GM19452 (cell line): Measurements from ENCODE around the gene PTPRH.

Source experiments
- ATAC-seq: cut with Tn5 transposase; IDR thresholded peaks from one replicate; pipeline ENCODE4 v1.9.1; 2021; ENCODE audit not compliant: unreplicated experiment

The PTPRH gene

GRCh38 chr19:55246462-55247451 lies 37.5 kb upstream of the PTPRH start:
- ATAC-seq, result no peak

- no peak for ATAC-seq
Measured at GRCh38 chr19:55245236-55245904, 36.1 kb upstream of the PTPRH start.

DNA sequence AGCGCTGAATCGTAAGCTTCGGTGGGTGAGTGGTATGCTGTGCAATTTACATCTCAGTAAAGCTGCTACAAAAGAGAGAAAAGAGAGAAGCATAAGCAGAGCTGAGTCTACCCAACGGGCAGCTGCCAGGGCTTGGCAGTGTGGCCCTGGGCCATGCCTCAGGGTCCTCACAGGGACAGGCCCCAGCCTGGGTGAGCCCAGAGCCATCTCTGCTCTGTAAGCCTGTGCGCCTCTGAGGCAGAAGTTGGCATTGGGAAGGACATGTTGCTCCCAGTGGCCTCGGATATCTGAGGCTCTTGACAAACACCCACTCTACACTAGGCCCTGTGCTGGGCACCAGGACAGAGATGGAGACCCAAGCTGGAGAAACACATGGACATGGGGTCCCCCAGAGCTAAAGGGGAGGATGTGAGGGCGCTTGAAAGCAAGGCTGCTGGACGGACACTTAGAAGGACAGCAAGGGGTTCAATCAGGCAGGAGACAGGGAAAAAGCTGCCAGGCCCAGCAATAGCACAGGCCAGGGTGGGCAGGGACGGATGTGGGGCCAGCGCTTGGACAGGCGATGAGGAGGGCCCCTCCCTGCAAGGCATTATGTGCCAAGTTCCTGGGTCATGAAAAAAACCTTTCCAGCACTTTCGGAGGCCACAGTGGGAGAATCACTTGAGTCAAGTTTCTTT lies 34.8 kb upstream of the PTPRH start:
- ATAC-seq, result no peak

- ATAC-seq, result no peak
Measured at GRCh38 chr19:55242517-55242916, 33.2 kb upstream of the PTPRH start.

DNA sequence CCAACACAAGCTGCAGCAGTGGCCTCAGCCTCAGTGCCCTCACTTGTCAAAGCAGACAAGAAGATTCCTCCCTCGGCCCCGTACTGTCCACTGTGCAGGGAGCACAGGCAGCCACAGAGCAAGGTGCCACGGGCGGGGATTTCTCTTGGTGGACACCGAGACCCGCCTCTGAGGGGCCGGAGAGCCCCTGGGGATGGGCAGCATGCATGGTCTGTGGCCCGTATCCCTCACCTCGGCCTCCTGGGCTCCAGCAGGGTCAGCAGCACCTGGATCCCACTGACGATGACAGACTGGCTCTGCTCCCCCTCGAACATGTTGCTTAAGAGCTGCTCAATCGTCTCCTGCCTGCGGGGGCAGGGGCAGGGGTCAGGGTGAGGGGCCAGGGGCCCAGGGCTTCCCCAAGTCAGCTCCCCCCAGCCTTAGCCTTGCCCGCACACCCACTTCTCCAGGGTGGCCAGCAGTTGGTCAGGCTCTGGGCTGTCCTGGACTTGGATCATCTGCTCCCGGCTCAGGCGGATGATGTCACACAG lies 32.7 kb upstream of the PTPRH start:
- no peak for ATAC-seq

DNA sequence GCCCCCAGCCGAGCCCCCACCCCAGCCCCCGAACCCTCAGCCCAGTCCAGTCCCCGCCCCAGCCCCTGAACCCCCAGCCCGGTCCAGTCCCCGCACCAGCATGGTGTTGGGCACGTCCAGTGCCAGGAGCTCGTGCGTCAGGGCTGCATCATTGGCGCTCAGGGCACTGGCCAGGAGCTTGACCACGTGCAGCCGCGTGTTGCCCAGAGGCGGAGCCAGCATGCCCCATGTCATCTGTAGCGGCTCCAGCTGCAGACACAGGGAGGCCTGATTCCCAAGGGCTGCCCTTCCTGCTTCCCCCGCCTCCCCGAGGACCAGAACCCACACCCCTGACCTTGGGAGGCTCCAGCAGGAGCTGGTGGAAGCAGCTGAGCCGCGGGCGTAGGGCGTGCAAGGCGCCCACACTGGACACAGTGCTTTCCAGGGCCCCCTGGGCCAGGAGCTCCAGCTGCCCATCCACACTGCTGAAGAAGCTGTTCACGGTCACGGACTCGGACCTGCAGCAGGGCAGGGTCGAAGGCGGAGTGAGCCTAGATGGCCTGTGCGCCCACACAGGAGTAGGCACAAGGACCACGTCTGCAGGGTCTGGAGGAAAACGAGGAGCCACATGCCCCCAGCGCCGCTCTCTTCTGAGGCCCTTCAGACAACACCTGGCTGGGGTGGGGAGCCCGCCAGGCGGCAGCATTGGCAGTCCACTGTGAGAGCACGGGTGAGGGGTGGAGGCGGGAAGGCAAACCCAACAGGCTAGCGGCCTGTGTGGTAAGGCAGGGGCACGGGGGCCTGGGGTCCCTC lies 32.0 kb upstream of the PTPRH start:
- no peak for ATAC-seq

GRCh38 chr19:55240713-55241020 lies 31.4 kb upstream of the PTPRH start:
- no peak for ATAC-seq

DNA sequence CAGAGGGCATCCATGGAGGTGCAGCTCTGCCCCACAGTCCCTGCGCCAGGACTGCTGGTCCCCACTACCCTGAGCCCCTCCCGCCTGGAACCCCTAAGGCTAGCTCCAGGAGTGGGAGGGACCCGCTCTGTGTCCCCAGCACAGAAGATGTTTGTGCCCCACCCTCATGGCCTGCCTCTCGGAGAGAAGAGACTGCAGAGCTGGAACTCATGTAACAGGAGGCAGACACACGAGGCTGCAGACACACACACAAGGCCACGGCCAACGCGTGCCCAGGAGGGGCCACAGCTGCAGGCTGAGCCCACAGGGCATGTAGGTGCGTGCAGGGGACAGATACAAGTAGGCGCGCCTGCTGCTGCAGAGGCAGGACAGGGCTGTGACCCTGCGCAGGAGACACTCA lies 29.7 kb upstream of the PTPRH start:
- ATAC-seq, result no peak

GRCh38 chr19:55238030-55238429 lies 28.7 kb upstream of the PTPRH start:
- no peak for ATAC-seq

DNA sequence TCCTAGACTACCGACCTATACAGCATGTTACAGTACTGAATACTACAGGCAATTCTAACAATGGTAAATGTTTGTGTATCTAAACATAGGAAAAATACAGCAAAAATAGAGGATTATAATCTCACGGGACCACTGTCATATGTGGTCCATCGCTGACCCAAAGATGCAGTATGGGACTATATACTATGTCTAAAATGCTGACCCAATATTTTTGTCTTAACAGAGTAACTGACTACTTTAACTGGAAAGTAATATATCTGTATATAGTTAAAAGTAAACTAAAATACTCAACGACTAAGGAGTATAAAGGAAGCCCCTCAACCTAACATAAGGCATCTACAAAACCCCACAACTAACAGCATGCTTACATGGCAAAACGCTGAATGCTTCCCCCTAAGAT lies 23.7 kb upstream of the PTPRH start:
- no peak for ATAC-seq

GRCh38 chr19:55232286-55232602 lies 22.9 kb upstream of the PTPRH start:
- no peak for ATAC-seq

DNA sequence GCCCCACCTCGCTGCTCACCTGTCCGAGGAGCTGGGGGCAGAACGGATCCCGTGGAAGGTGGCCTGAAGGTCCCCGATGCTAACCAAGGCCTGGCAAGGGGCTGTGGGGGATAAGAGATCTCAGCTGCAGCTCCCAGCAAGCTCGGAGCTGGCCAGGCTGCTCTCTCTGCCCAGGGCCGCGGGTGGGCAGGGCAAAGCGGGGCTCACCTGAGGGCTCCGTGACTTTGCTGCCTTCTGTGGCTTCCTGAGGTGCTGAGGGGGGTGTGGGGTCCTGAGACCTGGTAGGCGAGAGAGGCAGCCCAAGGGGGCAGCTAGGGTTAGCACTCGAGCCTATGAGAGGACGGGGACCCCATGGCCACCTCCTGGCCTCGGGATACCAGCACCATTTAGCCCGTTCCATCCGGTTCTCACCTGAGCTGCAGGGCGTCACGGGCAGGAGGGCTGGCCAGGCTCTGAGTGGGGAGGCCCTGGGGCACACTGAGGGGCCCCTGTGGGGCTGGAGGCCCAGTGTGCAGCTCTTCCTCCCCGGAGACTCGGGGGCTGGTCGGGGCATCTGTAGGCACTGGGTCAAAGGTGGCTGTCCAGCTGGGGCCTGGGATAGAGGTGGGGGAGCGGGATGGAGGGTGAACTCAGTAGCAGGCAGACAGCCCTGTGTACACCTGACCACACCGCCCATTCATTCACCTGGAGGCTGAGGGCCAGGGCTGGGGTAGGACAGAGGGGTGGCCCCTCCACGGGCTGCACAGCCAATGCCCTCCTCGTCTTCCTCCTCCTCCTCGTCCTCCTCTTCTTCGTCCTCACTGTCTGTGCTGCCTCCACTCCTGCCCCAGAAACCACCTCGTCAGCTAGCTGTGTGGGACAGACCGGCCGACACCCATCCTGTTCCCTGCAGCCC lies 22.3 kb upstream of the PTPRH start:
- no peak for ATAC-seq

- no peak for ATAC-seq
Measured at GRCh38 chr19:55230780-55231179, 21.5 kb upstream of the PTPRH start.

DNA sequence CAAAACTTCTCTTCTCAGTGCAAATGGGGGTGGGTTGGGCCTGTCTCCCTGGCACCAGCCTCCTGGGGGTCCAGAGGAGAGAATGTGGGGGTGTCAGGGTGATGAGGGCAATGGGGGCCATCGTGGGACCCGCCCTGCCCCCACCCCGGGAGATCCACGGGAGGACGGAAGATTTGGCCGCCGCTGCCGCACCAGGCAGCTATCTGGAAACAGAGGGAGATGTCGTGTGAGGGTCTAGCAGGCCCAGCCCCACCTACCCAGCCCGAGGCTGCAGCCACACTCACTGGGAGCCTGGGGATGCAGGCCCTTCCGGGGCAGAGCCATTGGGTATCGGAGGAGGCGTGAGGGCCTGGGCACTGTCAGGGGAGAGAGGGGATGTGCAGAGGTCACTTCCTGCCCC lies 21.0 kb upstream of the PTPRH start:
- no peak for ATAC-seq

DNA sequence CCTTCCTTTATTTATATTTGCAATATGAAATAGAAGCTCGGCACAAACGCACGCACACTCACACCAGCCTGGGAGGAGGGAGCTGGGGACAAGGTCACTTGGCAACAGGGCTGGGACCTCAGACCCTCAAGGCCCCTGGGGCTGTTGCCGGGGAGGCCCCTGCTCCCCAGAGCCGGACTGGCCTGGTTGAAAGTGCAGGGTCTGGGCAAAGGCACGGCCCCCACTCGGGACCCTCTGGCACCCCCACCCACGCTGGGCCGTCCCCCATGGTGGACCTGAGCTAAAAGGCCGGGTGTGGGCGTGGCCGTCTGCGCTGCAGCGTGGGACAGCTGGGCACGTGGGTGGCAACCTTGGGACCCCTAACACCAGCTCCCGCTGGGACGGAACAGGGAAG lies 20.5 kb upstream of the PTPRH start:
- ATAC-seq, result no peak

DNA sequence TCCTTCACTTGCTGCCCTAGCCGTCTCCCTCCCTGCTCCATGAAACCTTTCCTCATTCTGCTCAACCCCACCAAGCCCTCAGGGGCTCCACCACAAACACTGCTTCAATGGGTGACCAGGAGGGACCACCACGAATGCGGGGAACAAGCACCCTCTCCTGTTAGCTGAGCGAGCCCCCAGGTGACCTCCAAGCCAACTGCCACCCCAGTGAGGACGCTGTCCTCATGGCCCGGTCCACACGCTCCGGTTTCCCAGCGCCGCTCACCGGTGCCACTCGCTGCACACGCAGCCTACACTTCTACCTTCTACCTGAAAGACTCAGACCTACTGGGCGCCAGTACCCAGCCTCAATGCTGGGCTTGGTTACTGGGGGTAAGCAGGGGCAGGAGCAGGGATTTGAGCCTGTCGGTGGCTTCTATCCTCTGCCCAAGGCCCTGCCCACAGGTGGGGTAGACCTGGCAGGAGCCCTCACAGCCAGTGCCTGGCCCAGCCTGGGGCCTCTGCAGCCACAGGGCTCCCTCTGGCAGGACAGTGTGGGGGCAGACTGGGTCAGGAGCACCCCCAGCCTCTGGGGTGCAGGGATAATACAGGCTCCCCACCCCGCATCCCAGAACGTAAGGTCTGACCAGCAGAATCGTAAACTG lies 20.0 kb upstream of the PTPRH start:
- ATAC-seq, result no peak

- ATAC-seq, result no peak
Measured at GRCh38 chr19:55228403-55229031, 19.2 kb upstream of the PTPRH start, which contains the start of gene TMEM86B. TMEM86B (minus strand) TSS chr19:55228763; CDS start chr19:55228741, 22 bp downstream.

DNA sequence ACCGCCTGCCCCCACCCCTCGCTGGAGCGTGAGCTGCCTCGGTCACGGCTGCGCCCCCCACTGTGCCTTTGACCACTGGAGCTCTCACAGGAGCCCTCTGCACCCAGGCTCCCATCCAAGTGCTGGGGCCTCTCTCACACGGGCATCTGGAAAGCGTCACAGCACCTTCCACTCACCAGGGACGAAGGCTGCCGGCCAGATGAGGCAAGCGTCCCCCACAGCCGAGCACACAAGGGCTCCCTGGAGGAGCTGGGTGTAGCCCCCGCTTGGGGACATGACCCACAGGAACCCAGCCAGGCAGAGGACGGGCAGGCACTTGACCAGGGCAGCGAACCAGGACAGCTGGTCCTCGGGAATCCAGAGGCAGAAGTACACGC lies 18.7 kb upstream of the PTPRH start:
- no peak for ATAC-seq
